ENCODE results near the gene IL31. TPM values are rescaled to one million over a fixed set of nuclear protein-coding genes. Genes with fewer than 3 reads are reported as not detected.

IL31 gene
- total RNA-seq, 1 donor from 2014 or later, result not detected

DNA sequence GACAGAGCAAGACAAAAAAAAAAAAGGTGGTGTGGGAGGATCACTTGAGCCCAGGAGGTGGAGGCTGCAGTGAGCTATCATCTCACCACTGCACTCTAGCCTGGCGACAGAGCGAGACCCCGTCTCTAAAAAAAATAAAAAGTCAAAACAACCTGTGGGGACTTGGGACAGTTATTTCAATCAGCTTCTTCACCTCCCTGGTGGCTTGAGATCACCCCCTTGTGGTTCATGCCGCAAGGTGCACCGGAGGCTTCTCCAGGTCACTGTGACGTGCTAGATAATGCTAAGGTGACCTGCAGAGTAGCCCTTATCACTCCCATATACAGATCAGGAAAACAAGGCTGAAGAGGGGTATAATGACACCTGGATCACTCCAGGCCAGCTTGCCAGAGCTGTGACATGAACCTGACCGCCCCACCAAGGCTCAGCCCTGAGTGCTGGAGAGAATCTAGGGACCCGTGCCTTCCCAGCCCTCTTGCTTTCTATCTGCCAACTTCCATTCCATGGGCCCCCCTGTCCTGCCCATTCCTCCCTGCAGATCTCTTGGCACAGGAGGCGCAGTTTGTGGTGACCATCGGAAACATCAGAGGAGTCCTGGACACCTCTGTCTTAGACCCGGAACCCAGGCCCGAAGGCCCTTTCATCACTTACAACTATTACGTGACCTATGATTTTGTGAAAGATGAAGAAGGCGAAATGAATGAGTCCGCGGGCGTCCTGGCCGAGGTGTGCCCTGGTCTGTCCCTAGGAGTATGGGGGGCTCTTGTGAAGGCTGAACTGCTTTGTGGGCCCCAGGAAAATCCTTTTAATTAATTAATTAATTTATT lies 17.0 kb upstream of the IL31 start:
- H3K36me3 Mint-ChIP-seq (ENCODE audit: low read depth), result no peaks in the 10 kb centered on the region
- H3K4me1 Mint-ChIP-seq, result no peaks in the 10 kb centered on the region
- H3K9me3 Mint-ChIP-seq, result peaks cover 8% of the 10 kb centered on the region
- ATAC-seq (ENCODE audit: low read depth), result peak; percentile 92
- intact Hi-C loops (cut with micrococcal nuclease), result loop anchor here (1.0 to 5.0 kb wide), 5 partner anchors 60 to 273 kb away; partner anchors contain the start of gene CFAP251
- TF ChIP-seq CTCF (IDR thresholded peaks at IDR 0.05), result no peak
- H3K4me3 Mint-ChIP-seq, result no peak overlapping the region
- CTCF ChIA-PET, result interaction anchor here (0.6 to 2.4 kb wide), 9 partner anchors 32 to 395 kb away, joined by 3 to 9 read pairs (median 4); no protein-coding TSS in a partner anchor
- H3K27me3 Mint-ChIP-seq, result no peaks in the 10 kb centered on the region
- POLR2A ChIA-PET, result interaction anchor here (0.7 kb wide), 1 partner anchor 414 kb away, joined by 4 read pairs; no protein-coding TSS in a partner anchor
- peak; percentile 42 for DNase-seq
- H3K27ac Mint-ChIP-seq, result no peak overlapping the region

DNA sequence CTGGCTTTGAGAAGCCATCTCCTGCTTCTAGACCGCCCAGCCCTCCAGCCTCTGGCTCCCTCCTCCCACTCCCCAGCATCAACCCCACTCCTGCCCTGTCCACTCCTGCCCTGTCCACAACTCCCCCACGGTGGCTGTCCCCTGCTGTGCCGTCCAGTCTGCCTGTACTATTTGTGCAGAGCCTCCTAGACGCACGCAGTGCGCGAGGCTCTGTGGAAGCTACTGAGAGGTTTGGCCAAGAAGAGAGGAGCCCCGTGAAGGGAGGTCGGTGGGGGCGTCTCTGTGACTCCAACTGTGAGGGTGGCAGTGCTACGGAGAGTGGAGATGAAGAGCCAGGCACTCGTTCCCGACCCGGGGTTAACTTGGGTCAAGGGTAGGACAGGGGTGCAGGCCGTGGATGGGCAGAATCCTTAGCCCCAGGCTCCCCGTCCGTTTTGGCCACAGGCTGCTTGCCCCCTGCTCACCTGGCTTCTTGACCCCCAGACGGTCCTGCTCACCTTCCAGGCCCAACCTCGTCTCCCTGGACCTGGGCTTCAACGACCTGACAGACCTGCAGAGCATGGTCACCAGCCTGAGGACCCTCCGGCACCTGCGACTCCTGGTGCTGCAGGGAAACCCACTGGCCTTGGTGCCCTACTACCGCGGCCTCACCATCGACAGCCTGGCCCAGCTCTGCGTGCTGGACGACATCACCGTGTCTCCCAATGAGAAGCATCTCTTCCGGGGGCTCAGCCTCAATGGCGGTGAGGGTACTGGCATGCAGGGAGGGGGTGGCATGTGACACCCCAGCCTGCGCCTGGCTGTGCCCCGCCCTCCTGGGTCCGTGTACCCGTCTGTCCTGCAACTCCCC lies 15.8 kb upstream of the IL31 start:
- POLR2A ChIA-PET, result no interaction called here
- CTCF ChIA-PET, result interaction anchor here (0.6 to 1.3 kb wide), 4 partner anchors 30 to 238 kb away, joined by 3 to 6 read pairs (median 4); no protein-coding TSS in a partner anchor

DNA sequence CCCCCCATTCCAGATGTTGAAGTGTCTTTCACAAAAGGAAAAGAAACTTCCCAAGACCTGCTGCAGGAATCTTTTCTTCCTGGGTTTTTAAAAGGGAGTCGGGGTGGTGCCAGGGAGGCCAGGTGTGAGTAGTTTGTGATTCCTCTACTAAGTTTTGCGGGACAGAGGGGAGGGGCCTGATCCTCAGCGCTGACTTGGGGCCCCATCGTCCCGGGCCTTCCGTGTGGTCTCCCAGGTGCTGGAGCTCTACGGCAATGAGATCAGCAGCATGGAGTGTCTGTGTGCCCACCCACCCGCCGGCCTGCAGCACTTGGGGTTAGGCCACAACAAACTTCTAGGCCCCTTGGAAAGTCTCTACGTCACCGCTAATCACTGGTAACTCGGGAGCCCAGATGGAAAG lies 13.4 kb upstream of the IL31 start:
- CTCF ChIA-PET, result no interaction called here
- Mint-ChIP-seq H3K4me3 (no peak overlapping the region), H3K36me3 (ENCODE audit: low read depth) (no peaks in the 10 kb centered on the region), H3K27ac (no peak overlapping the region), H3K27me3 (no peaks in the 10 kb centered on the region), H3K4me1 (peaks cover 20% of the 10 kb centered on the region), H3K9me3 (no peaks in the 10 kb centered on the region)
- TF ChIP-seq CTCF (IDR thresholded peaks at IDR 0.05), result no peak
- ATAC-seq (ENCODE audit: low read depth), result no peak
- DNase-seq, result no peak
- POLR2A ChIA-PET, result no interaction called here
- intact Hi-C loops (cut with micrococcal nuclease), result no loop called here

More for the DNA sequence above, 15.8 kb upstream of the IL31 start:
- peaks cover 2% of the 10 kb centered on the region for H3K4me1 Mint-ChIP-seq
- peaks cover 3% of the 10 kb centered on the region for H3K9me3 Mint-ChIP-seq
- intact Hi-C loops (cut with micrococcal nuclease), result loop anchor here (2.0 to 5.0 kb wide), 2 partner anchors 67 to 123 kb away; no protein-coding TSS in a partner anchor
- no peaks in the 10 kb centered on the region for H3K27me3 Mint-ChIP-seq
- no peak overlapping the region for H3K27ac Mint-ChIP-seq
- TF ChIP-seq CTCF (IDR thresholded peaks at IDR 0.05), result no peak
- DNase-seq (no peak), ATAC-seq (ENCODE audit: low read depth) (no peak)
- no peak overlapping the region for H3K4me3 Mint-ChIP-seq
- H3K36me3 Mint-ChIP-seq (ENCODE audit: low read depth), result no peaks in the 10 kb centered on the region

DNA sequence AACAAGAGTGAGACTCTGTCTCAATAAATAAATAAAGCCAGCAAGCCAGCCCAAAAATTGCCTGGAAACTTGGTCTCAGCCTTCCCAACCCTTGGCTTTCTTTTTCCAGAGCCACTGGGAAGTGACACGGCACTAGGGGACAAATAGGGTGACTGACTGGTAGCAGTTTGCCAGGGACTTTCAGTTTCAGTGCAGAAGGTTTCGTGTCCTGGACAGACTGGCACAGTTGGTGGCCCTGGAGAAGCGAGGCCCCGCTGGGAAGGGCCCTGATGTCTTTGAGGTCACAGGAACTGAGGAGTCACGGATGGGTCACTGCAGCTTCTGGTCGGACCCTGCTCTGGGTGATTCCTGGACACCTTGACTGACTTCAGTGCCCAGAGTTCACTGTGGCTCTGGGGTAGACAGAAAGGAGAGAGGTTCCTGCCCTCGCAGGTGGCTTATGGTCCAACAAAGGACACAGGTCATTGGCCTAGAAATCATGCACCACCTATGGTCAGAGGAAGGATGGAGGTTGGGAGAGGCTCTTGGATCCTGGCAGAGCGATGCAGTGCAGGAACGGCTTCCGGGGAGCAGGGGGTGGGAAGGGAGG lies 11.6 kb upstream of the IL31 start:
- no peak overlapping the region for H3K27ac Mint-ChIP-seq

More for the DNA sequence above, 11.6 kb upstream of the IL31 start:
- no peak for DNase-seq
- ChIA-PET CTCF (interaction anchor here (1.0 kb wide), 1 partner anchor 18 kb away, joined by 3 read pairs; the partner anchor contains the start of gene B3GNT4), POLR2A (no interaction called here)
- H3K9me3 Mint-ChIP-seq, result no peaks in the 10 kb centered on the region
- ATAC-seq (ENCODE audit: low read depth), result no peak
- H3K4me1 Mint-ChIP-seq, result peaks cover 20% of the 10 kb centered on the region
- no peak for TF ChIP-seq CTCF (IDR thresholded peaks at IDR 0.05)
- intact Hi-C loops (cut with micrococcal nuclease), result loop anchor here (2.0 kb wide), 1 partner anchor 17 kb away; the partner anchor contains the start of gene B3GNT4
- no peaks in the 10 kb centered on the region for H3K27me3 Mint-ChIP-seq
- H3K4me3 Mint-ChIP-seq, result no peak overlapping the region
- no peaks in the 10 kb centered on the region for H3K36me3 Mint-ChIP-seq (ENCODE audit: low read depth)

Measured in activated B cell treated with CpG ODN at 0.5 μM for 24 hours (primary cell).